ENCODE results near the gene PRDM15. TPM values are rescaled to one million over a fixed set of nuclear protein-coding genes. Genes with fewer than 3 reads are reported as not detected.

Gene PRDM15
- total and polyA plus RNA-seq, 2 donors (not counting 3 experiments of a cell fraction or from before 2014, with no cell fraction given), result 11.8 to 12.9 TPM

DNA sequence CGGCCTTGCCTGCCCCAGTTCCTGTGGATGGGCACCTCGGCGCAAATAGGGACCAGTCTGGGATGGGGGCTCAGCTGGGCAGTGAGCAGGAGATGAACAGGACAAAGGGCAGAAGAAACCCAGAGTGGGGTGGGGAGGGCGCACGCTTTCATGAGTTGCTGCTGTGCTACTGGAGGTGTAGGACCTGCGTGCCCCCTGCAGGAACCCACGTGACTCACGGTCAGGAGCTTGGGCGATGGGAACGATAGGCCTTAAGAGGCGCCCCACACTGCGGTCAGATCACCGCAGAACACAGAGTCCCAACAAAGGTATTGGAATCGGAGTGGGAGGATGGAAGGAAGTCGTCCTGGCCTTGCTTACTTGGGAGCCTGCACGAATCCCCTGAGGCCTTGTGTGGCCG lies 17.2 kb downstream of the PRDM15 start:
- DNase-seq (ENCODE audit: low read depth, low spot score) (no peak), FAIRE-seq (no peak)
- Histone ChIP-seq H3K27me3 (ENCODE audit: control insufficient read depth in 2 of 2, insufficient read depth in 2 of 2, low read length in 2 of 2) (no peaks in the 10 kb centered on the region), H3K4me2 (ENCODE audit: insufficient read depth, low read length) (no peak overlapping the region), H3K36me3 (ENCODE audit: control insufficient read depth in 2 of 2, extremely low read depth in 1 of 2, insufficient read depth in 2 of 2, low read length in 2 of 2) (peaks cover 1 to 6% of the 10 kb centered on the region in 2 experiments), H3K27ac (ENCODE audit: insufficient read depth, low read depth, low read length) (no peak overlapping the region), H3K4me3 (replicated peaks in 1 of 3; ENCODE audit: insufficient read depth in 1 of 3, low read depth in 1 of 3, low read length in 3 of 3) (no peak overlapping the region), H2AFZ (ENCODE audit: low read depth, low read length) (no peak overlapping the region), H3K9ac (replicated peaks; ENCODE audit: extremely low read depth, insufficient read depth, low read length) (no peak overlapping the region), H3K79me2 (ENCODE audit: control insufficient read depth, insufficient read depth, low read length) (peaks cover 5% of the 10 kb centered on the region), H3K9me1 (replicated peaks; ENCODE audit: control insufficient read depth, extremely low read depth, insufficient read depth, low read length) (no peaks in the 10 kb centered on the region), H3K9me3 (replicated peaks; ENCODE audit: control insufficient read depth, insufficient read depth, low read length) (no peaks in the 10 kb centered on the region), H4K20me1 (replicated peaks; ENCODE audit: control insufficient read depth, extremely low read depth, insufficient read depth, low read length) (no peaks in the 10 kb centered on the region), H3K4me1 (ENCODE audit: control insufficient read depth, extremely low read depth, insufficient read depth, low read length) (no peaks in the 10 kb centered on the region)
- CTCF ChIA-PET, result no interaction called here
- POLR2A ChIA-PET, result no interaction called here
- TF ChIP-seq FOS (IDR thresholded peaks at IDR 0.05; ENCODE audit: borderline replicate concordance, insufficient read depth, low read length) (no peak), GATA2 (IDR thresholded peaks at IDR 0.05; ENCODE audit: insufficient read depth, insufficient read length, low read depth, low read length) (no peak), JUN (IDR thresholded peaks at IDR 0.05; ENCODE audit: borderline replicate concordance, insufficient read depth, insufficient read length, low read depth) (no peak), MYC (IDR thresholded peaks at IDR 0.05; ENCODE audit: low read depth, low read length) (no peak), EZH2 (IDR thresholded peaks at IDR 0.05; ENCODE audit: borderline replicate concordance, low read depth, low read length, severe bottlenecking) (no peak), POLR2AphosphoS5 (IDR thresholded peaks at IDR 0.05; ENCODE audit: insufficient read depth, low read depth, low read length) (no peak), POLR2A (IDR thresholded peaks at IDR 0.05; ENCODE audit: low read depth, low read length) (no peak), MAX (IDR thresholded peaks at IDR 0.05; ENCODE audit: insufficient read depth, insufficient read length) (no peak)
- TF ChIP-seq, protein P1, sequence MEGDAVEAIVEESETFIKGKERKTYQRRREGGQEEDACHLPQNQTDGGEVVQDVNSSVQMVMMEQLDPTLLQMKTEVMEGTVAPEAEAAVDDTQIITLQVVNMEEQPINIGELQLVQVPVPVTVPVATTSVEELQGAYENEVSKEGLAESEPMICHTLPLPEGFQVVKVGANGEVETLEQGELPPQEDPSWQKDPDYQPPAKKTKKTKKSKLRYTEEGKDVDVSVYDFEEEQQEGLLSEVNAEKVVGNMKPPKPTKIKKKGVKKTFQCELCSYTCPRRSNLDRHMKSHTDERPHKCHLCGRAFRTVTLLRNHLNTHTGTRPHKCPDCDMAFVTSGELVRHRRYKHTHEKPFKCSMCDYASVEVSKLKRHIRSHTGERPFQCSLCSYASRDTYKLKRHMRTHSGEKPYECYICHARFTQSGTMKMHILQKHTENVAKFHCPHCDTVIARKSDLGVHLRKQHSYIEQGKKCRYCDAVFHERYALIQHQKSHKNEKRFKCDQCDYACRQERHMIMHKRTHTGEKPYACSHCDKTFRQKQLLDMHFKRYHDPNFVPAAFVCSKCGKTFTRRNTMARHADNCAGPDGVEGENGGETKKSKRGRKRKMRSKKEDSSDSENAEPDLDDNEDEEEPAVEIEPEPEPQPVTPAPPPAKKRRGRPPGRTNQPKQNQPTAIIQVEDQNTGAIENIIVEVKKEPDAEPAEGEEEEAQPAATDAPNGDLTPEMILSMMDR (IDR thresholded peaks at IDR 0.05; ENCODE audit: extremely low read depth in 1 of 2, insufficient read depth in 1 of 2, low read depth in 1 of 2, low read length in 2 of 2), result no peak
- BruUV-seq (replicated peaks), result no TSS peak
- dilution Hi-C loops (cut with MboI; ENCODE audit: extremely low pct_ligation_motif_present, low sequenced_read_pairs), result no loop called here
- intact Hi-C loops (cut with micrococcal nuclease), result no loop called here
